Measurements from ENCODE around the gene SCN9A. TPM values are rescaled to one million over a fixed set of nuclear protein-coding genes. Genes with fewer than 3 reads are reported as not detected.

The SCN9A gene
- total RNA-seq, 1 experiment from 2014 or later: 1.3 TPM

DNA sequence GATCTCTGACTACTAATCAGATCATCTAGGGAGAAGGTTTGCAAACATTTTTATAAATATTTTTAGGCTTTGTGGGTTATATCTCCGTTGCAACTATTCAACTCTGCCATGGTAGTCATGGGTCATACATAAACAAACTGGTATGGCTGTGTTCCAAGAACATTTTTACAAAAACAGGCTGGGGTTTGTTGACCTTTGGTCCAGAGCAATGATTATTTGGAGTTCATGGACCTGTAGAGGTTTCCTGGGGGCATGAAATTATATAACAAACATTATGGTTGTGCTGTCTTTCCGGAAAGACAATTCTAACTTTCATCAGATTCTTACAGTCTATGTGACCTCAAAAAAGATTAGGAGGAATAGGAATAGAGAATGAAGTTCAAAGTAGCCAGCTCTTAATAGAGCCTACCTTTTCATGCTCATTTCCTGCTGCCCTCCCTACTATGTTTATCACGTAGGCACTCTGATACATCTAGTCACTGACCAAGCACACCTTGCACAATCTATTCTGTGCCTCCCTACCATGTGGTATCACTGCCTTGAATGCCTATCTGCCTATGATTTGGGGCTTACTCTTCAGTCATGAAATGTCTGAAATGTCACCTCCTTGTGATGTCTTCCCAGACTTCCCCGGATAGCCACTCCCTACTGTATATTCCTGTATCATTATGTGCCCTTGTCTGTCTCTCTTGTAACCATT is 145.6 kb downstream of the SCN9A start:
- Histone ChIP-seq H2BK20ac (ENCODE audit: low read depth, low read length, poor library complexity, severe bottlenecking) (no peak overlapping the region), H2BK12ac (ENCODE audit: insufficient read length, low read depth, low read length) (no peak overlapping the region), H2BK5ac (ENCODE audit: insufficient read length, low read length) (no peak overlapping the region), H3K79me2 (ENCODE audit: insufficient read depth, low read length) (no peaks in the 10 kb centered on the region), H4K91ac (ENCODE audit: insufficient read length, low read depth, low read length) (no peak overlapping the region), H2AFZ (ENCODE audit: low read length) (no peak overlapping the region), H3T11ph (ENCODE audit: low read length) (no peak overlapping the region), H4K5ac (ENCODE audit: insufficient read length, low read depth, low read length) (no peak overlapping the region), H3K14ac (ENCODE audit: insufficient read depth, low read length) (no peak overlapping the region), H3K23ac (ENCODE audit: insufficient read length, low read depth, low read length) (no peak overlapping the region), H3K27me3 (ENCODE audit: insufficient read depth, low read length) (no peaks in the 10 kb centered on the region), H4K20me1 (ENCODE audit: control insufficient read depth, insufficient read depth, insufficient read length) (no peaks in the 10 kb centered on the region), H3K9ac (ENCODE audit: extremely low read depth, insufficient read length, low read length) (no peak overlapping the region), H3K4me1 (ENCODE audit: insufficient read depth, low read length) (no peaks in the 10 kb centered on the region), H3K4me2 (ENCODE audit: insufficient read depth, insufficient read length, low read length) (no peak overlapping the region), H3K4ac (ENCODE audit: low read depth, low read length) (no peak overlapping the region), H3K9me3 (ENCODE audit: control insufficient read depth, low read depth, low read length) (no peaks in the 10 kb centered on the region), H4K8ac (replicated peaks; ENCODE audit: insufficient read length, low read depth, low read length) (no peak overlapping the region), H3K23me2 (ENCODE audit: insufficient read length, low read depth, low read length, poor library complexity, severe bottlenecking) (no peaks in the 10 kb centered on the region), H2AK5ac (ENCODE audit: insufficient read length, low read length) (no peak overlapping the region), H3K27ac (ENCODE audit: insufficient read length, low read depth, low read length) (no peak overlapping the region), H3K18ac (ENCODE audit: insufficient read length, low read depth, low read length) (no peak overlapping the region), H2BK120ac (ENCODE audit: low read depth, low read length, poor library complexity, severe bottlenecking) (no peak overlapping the region), H3K56ac (ENCODE audit: insufficient read length, low read depth, low read length) (no peak overlapping the region), H2BK15ac (ENCODE audit: low read depth, low read length) (no peak overlapping the region), H3K79me1 (ENCODE audit: insufficient read depth, low read depth, low read length, poor library complexity, severe bottlenecking) (no peaks in the 10 kb centered on the region)
- DNase-seq: no peak
- TF ChIP-seq, protein P1, sequence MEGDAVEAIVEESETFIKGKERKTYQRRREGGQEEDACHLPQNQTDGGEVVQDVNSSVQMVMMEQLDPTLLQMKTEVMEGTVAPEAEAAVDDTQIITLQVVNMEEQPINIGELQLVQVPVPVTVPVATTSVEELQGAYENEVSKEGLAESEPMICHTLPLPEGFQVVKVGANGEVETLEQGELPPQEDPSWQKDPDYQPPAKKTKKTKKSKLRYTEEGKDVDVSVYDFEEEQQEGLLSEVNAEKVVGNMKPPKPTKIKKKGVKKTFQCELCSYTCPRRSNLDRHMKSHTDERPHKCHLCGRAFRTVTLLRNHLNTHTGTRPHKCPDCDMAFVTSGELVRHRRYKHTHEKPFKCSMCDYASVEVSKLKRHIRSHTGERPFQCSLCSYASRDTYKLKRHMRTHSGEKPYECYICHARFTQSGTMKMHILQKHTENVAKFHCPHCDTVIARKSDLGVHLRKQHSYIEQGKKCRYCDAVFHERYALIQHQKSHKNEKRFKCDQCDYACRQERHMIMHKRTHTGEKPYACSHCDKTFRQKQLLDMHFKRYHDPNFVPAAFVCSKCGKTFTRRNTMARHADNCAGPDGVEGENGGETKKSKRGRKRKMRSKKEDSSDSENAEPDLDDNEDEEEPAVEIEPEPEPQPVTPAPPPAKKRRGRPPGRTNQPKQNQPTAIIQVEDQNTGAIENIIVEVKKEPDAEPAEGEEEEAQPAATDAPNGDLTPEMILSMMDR (conservative IDR thresholded peaks at IDR 0.05): no peak
- WGBS (ENCODE audit: extremely low coverage, insufficient read length, low lambda C conversion rate): no CpG with 5 or more reads among the region's 4 CpGs
- Mint-ChIP-seq H3K27ac (no peak overlapping the region), H3K27me3 (ENCODE audit: low read depth) (no peaks in the 10 kb centered on the region), H3K36me3 (ENCODE audit: insufficient read depth in 1 of 3, low read depth in 3 of 3) (no peaks in the 10 kb centered on the region), H3K4me1 (0 out of 4 replicates have a peak, but pooled peaks cover 3% of the 10 kb centered on the region in 2 experiments), H3K9me3 (no peaks in the 10 kb centered on the region), H3K4me3 (no peak overlapping the region)

Data from H9 (cell line).